ENCODE results near the gene ADAMTS1.

ADAMTS1 gene

GRCh38 chr21:26846036-26846931 lies 1.1 kb upstream of the ADAMTS1 start:
- Histone ChIP-seq H3K4me1 (peaks cover 11% of the 10 kb centered on the region), H3K9ac (peak overlapping the region; percentile 67), H3K27ac (peak overlapping the region; percentile 55; the same call in 1 of the 2 replicates), H4K20me1 (no peaks in the 10 kb centered on the region), H3K27me3 (no peaks in the 10 kb centered on the region), H3K36me3 (peaks cover 11% of the 10 kb centered on the region), H3K9me3 (peaks cover 49% of the 10 kb centered on the region), H3K4me3 (peak overlapping the region; percentile 73), H3K4me2 (peak overlapping the region; percentile 83)
- no peak for TF ChIP-seq Cebpa-rat (IDR thresholded peaks at IDR 0.05)

GRCh38 chr21:26845759-26846035 lies 488 bp upstream of the ADAMTS1 start:
- Histone ChIP-seq H3K4me2 (peak overlapping the region; percentile 83), H3K4me3 (peak overlapping the region; percentile 73), H3K27me3 (no peaks in the 10 kb centered on the region), H3K36me3 (peaks cover 16% of the 10 kb centered on the region), H3K4me1 (peaks cover 17% of the 10 kb centered on the region), H3K27ac (peak overlapping the region; percentile 55), H3K9ac (peak overlapping the region; percentile 67), H3K9me3 (peaks cover 52% of the 10 kb centered on the region), H4K20me1 (no peaks in the 10 kb centered on the region)
- no peak for TF ChIP-seq Cebpa-rat (IDR thresholded peaks at IDR 0.05)

- H3K9me3 ChIP-seq, result peaks cover 52% of the 10 kb centered on the region
- H3K27me3 ChIP-seq, result no peaks in the 10 kb centered on the region
- TF ChIP-seq Cebpa-rat (IDR thresholded peaks at IDR 0.05), result no peak
- H3K4me2 ChIP-seq, result peak overlapping the region; percentile 83
- no peaks in the 10 kb centered on the region for H4K20me1 ChIP-seq
- H3K9ac ChIP-seq, result peak overlapping the region; percentile 74
- H3K36me3 ChIP-seq, result peaks cover 16% of the 10 kb centered on the region
- H3K27ac ChIP-seq, result peak overlapping the region; percentile 78
- peak overlapping the region; percentile 73 for H3K4me3 ChIP-seq
- H3K4me1 ChIP-seq, result peaks cover 29% of the 10 kb centered on the region
Measured at GRCh38 chr21:26844258-26845065, 747 bp downstream of the ADAMTS1 start.

- Histone ChIP-seq H3K4me1 (peaks cover 34% of the 10 kb centered on the region), H3K27ac (peak overlapping the region; percentile 78), H3K4me3 (peak overlapping the region; percentile 73), H3K4me2 (peak overlapping the region; percentile 83), H3K27me3 (no peaks in the 10 kb centered on the region), H3K9me3 (peaks cover 52% of the 10 kb centered on the region), H4K20me1 (no peaks in the 10 kb centered on the region), H3K9ac (peak overlapping the region; percentile 74), H3K36me3 (peaks cover 16% of the 10 kb centered on the region)
- no peak for TF ChIP-seq Cebpa-rat (IDR thresholded peaks at IDR 0.05)
Measured at GRCh38 chr21:26843933-26844257, 1.3 kb downstream of the ADAMTS1 start.

- Histone ChIP-seq H3K36me3 (peaks cover 21% of the 10 kb centered on the region), H3K9me3 (peaks cover 52% of the 10 kb centered on the region), H3K9ac (peak overlapping the region; percentile 74), H4K20me1 (no peaks in the 10 kb centered on the region), H3K4me2 (peak overlapping the region; percentile 83), H3K4me3 (peak overlapping the region; percentile 73), H3K27ac (peak overlapping the region; percentile 78; the same call in 1 of the 2 replicates), H3K27me3 (no peaks in the 10 kb centered on the region), H3K4me1 (peaks cover 34% of the 10 kb centered on the region)
- no peak for TF ChIP-seq Cebpa-rat (IDR thresholded peaks at IDR 0.05)
Measured at GRCh38 chr21:26842974-26843932, 2.0 kb downstream of the ADAMTS1 start.

GRCh38 chr21:26842300-26842699 lies 2.9 kb downstream of the ADAMTS1 start:
- no peak overlapping the region for H3K9ac ChIP-seq
- H3K4me3 ChIP-seq, result no peak overlapping the region; the same call in 1 of the 2 replicates
- peaks cover 30% of the 10 kb centered on the region for H3K36me3 ChIP-seq
- H3K27me3 ChIP-seq, result no peaks in the 10 kb centered on the region
- H3K4me1 ChIP-seq, result peaks cover 34% of the 10 kb centered on the region
- peak overlapping the region; percentile 83; the same call in 1 of the 2 replicates for H3K4me2 ChIP-seq
- no peak for TF ChIP-seq Cebpa-rat (IDR thresholded peaks at IDR 0.05)
- peaks cover 52% of the 10 kb centered on the region for H3K9me3 ChIP-seq
- no peaks in the 10 kb centered on the region for H4K20me1 ChIP-seq
- H3K27ac ChIP-seq, result no peak overlapping the region

- peak overlapping the region; percentile 55 for H3K4me2 ChIP-seq
- H3K9ac ChIP-seq, result no peak overlapping the region
- H3K4me1 ChIP-seq, result peaks cover 41% of the 10 kb centered on the region
- H3K4me3 ChIP-seq, result no peak overlapping the region
- TF ChIP-seq Cebpa-rat (IDR thresholded peaks at IDR 0.05), result no peak
- H4K20me1 ChIP-seq, result no peaks in the 10 kb centered on the region
- peaks cover 44% of the 10 kb centered on the region for H3K9me3 ChIP-seq
- H3K27me3 ChIP-seq, result no peaks in the 10 kb centered on the region
- H3K36me3 ChIP-seq, result peaks cover 32% of the 10 kb centered on the region
- H3K27ac ChIP-seq, result no peak overlapping the region
Measured at GRCh38 chr21:26840912-26841311, 4.3 kb downstream of the ADAMTS1 start.

- Histone ChIP-seq H3K4me2 (peak overlapping the region; percentile 55), H3K9ac (no peak overlapping the region)
Measured at GRCh38 chr21:26840201-26840600, 5.0 kb downstream of the ADAMTS1 start.

GRCh38 chr21:26837539-26837938 lies 7.7 kb downstream of the ADAMTS1 start:
- H3K4me3 ChIP-seq, result no peak overlapping the region
- no peak overlapping the region for H3K9ac ChIP-seq
- 0 out of 2 replicates have a peak, but pooled peaks cover 13% of the 10 kb centered on the region for H3K9me3 ChIP-seq
- TF ChIP-seq Cebpa-rat (IDR thresholded peaks at IDR 0.05), result no peak
- no peaks in the 10 kb centered on the region for H3K27me3 ChIP-seq
- peaks cover 31% of the 10 kb centered on the region for H3K36me3 ChIP-seq
- H3K4me1 ChIP-seq, result peaks cover 45% of the 10 kb centered on the region
- H3K27ac ChIP-seq, result no peak overlapping the region
- no peak overlapping the region for H3K4me2 ChIP-seq
- H4K20me1 ChIP-seq, result no peaks in the 10 kb centered on the region

More at GRCh38 chr21:26840201-26840600, 5.0 kb downstream of the ADAMTS1 start:
- Histone ChIP-seq H3K9me3 (peaks cover 37% of the 10 kb centered on the region), H3K4me1 (peaks cover 45% of the 10 kb centered on the region), H3K36me3 (peaks cover 32% of the 10 kb centered on the region), H4K20me1 (no peaks in the 10 kb centered on the region), H3K27me3 (no peaks in the 10 kb centered on the region), H3K4me3 (no peak overlapping the region), H3K27ac (peak overlapping the region; percentile 33; the same call in 1 of the 2 replicates)
- no peak for TF ChIP-seq Cebpa-rat (IDR thresholded peaks at IDR 0.05)

Data from BLaER1 (cell line).